Retina (tissue), 1 donor: ENCODE data around the gene B4GALNT3.

Source experiments
- DNase-seq: peaks from one replicate; pipeline ENCODE4 v3.0.0-alpha.2; 2016

B4GALNT3 gene

DNA sequence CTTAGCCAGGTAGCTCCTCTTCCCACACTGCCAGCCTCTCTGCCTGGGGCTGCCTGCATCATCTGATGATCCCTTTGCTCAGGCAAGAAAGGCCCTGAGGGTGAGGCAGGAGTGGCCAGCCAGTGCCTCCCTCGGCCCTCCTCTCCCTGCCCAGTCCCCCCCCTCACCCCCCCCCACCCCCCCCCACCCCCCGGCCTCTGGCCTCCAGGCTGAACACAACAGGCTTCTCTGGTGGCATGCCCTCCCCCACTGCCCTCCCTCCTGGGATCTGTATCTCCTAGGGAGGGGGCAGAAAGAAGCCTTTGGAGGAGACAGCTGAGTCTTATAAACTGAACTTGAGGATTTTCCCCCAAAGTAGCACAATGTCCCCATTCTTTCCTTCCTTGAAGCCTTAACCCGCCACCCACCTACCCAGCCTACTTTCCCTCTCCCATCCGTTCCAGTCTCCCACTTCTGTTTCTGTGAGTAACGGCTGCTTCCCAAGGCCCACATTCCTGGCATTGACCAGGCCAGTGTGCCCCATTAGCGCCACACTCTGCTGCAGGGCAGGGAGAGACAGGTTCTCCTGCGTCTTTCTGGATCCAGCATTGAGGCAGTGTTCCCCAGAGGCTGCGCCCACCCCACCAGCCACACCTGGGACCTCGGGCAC is 82.1 kb downstream of the B4GALNT3 start:
- peak; percentile 65 for DNase-seq

DNA sequence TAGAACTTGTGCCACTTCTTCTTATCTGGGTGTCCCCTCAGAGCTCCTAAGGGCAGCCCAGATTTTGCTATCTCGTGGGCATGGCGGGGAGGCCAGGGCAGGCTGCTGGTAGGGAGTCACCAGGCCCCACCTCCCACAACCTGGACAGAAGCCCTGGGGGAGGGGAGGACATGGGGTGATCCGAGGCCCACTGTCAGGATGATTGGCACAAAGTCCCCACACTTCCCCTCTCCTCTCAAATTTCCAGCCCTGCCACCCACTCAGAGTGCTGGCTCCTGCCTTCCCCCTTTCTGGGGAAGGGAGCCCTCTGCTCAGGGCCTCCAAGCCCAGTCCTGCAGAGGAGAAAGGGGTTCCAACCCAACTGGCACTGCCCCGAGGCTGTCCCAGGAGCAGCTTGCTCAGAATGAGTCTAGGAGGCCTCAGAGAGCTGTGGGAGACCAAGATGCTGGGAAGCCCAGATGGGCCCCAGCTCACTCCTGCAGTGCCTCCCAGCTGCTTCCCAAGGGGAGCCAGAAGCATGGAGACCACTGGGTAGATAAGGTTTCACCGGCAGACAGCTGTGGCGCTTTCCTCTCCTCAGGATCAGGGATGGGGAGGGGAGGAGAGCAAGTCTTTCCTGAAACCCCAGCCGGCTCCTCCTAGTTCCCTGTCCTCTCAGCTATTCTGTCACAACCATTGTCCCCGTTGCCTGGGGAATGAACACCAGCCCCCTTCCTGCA is 82.8 kb downstream of the B4GALNT3 start:
- peak; percentile 58 for DNase-seq

DNA sequence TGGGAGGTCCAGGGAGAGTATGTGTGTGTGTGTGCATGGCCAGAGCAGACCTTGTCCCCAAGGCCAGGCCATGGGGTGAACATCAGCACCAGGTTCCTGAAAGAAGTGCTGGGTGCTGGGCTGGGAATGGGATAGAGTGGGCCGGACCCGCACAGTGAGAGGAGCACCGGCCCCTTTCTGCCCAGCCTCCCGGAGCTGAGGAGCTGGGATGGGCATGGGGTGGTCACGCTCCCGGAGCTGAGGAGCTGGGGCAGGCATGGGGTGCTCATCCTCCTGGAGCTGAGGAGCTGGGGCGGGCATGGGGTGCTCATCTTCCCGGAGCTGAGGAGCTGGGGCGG is 83.3 kb downstream of the B4GALNT3 start:
- no peak for DNase-seq

DNA sequence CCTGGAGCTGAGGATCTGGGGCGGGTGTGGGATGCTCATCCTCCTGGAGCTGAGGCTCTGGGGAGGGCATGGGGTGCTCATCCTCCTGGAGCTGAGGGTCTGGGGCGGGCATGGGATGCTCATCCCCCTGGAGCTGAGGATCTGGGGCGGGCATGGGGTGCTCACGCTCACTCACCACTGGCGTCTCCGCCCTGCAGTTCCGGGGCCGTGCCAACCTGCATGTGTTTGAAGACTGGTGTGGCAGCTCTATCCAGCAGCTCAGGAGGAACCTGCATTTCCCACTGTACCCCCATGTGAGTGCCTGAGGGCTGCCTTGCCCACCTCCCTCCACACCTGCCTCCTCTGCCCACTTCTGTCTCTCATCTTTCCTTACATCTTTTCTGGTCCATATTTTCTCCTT is 84.4 kb downstream of the B4GALNT3 start:
- no peak for DNase-seq

DNA sequence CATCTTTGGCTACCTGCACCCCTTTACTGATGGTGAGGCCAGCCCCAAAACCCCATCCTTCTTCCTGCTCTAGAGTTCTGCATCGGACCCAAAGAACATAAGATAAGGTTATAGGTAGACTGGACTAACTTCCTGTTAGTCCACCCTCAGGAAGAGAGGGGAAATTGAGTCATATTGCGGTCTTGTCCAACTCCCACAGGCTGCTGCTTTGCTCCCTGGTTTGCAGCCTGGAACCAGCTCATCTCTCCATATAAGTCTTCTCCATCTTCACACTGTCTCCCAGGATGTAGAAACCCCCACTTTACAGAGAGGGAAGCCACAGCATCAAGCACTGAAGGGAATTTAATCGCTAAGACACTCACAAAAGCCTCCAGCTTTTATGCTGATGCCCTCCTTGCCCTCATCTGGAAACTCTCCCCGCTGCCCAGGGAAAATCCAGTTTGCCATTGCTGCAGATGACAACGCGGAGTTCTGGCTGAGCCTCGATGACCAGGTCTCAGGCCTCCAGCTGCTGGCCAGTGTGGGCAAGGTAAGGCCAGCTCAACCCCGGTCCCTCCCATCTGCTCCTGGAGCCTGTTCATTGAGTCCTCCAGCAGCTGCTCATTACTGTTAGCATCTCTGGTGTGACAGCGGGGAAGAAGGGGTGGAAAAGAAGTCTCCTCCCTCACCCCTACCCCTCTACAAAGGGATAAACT is 85.3 kb downstream of the B4GALNT3 start:
- DNase-seq: no peak

DNA sequence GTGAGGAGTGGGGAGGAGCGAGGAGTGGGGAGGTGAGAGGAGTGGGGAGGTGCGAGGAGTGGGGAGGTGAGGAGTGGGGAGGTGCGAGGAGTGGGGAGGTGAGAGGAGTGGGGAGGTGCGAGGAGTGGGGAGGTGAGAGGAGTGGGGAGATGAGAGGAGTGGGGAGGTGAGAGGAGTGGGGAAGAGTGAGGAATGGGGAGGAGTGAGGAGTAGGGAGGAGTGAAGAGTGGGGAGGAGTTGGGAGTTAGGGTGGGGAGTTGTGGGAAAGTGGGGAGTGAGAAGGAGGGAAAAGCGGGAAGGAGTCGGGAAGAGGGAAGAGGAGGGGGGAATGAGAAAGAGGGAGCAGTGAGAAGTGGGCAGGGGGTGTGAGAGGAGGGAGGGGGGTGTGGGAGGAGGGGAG is 86.1 kb downstream of the B4GALNT3 start:
- no peak for DNase-seq

DNA sequence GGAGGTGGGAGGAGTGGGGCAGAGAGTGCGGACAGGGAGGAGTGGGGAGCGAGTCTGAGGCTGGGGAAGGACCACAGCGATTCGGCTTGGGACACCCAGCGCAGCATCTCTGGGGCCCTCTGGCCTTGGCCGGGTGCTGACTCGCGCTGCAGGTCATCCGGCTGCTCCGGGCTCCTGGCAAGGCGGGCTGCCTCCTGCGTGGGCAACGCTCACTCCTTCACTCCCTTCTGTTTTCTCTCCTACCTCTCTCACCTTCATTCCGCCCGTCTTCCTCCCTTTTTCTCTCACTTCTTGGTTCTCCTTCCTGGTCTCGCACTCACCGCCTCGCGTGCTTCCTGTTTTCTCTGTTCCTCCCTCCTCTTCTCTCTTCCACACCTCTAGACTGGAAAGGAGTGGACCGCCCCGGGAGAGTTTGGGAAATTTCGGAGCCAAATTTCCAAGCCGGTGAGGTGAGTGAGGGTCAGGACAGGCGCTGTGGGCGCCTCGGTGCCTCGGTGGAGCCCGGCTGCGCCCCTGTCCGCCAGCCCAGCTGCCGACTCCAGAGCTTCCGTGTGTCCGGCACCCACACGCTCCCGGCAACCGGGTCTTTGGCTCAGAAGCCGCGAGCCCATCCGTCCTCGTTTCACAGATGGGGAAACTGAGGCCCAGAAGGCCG is 86.7 kb downstream of the B4GALNT3 start:
- no peak for DNase-seq

DNA sequence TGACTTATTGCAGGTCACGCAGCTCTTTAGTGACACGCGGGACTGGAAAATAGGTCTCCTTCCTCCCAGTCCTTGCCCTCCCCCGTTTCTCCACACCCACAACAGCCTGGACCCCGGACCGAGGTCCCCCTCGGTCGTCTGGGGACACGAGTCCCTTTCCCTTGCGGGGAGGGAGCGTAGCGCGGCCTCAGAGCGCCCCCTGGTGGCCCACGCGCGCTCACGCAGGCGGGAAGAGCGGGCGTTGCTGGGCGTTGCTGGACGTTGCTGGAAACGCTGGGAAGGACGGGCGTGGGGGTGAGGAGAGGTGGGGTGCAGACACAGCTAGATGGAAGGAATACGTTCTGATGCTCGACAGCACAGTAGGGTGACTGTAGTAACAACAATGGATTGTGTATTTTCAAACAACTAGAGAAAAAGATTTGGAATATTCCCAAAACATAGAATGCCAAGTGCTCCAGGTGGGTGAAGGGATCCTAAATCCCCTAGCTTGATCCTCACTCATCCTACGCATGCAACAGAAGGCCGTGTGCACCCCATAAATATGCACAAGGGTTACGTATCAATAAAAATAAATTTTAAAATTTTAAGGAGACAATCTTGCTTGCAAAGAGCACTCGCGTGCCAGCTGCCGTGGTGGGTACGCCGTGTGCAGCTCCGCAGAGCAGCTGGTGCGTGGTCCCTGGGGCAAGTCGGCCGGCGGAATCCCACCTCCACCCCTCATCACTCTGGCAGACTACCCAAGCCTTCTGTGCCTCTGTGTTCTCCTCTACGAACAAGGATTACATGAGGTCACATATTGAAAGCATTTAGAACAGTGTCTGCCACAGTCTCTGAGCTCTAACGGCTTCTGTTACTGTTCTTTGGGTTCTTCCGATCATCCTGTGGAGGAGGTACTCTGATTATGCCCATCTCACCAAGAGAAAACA is 87.4 kb downstream of the B4GALNT3 start:
- DNase-seq: peak; percentile 86

DNA sequence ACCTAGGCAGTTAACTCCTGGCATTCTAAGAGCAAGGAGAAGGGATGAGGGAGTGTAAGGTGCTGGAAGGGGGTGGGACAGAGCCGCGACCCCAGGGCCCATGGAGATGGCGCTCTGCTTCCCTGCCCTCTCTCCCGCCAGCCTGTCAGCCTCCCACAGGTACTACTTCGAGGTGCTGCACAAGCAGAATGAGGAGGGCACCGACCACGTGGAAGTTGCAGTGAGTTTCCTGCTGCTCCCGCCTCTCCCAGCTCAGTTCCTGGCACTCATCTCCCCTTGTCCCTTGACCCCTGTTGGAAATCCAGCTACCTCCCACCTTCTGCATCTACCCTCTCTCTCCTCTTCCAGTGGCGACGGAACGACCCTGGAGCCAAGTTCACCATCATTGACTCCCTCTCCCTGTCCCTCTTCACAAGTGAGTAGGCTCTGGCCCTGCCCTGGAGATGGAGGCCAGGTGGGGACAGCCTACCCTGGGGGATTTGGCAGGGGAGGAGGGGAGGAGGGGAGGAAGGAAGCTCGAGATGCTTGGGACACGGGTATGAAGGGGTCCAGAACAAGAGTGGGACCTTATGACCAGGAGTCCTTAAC is 88.2 kb downstream of the B4GALNT3 start:
- no peak for DNase-seq

DNA sequence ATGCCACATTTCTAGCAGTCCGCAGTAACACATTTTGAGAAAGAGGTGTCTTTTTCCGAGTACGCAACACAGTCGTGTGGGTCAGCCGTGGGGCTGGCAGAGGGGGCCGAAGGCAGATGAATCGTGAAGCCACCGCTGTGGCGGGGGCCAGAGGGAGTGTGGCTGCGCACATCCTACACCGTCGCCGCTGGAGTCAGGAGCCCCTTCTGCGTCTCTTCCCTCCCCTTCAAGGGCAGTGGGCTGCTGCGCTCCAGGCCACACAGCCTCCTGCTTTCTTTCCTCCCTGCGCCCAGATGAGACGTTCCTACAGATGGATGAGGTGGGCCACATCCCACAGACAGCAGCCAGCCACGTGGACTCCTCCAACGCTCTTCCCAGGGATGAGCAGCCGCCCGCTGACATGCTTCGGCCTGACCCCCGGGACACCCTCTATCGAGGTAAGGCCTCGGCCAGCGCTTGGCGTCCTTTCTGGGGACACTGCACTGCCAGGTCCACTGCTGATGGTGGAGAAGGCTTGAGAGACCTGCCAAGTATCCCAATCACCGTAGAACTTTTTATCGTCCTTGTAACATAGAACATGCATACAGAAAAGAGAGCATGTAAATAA is 89.8 kb downstream of the B4GALNT3 start:
- no peak for DNase-seq

DNA sequence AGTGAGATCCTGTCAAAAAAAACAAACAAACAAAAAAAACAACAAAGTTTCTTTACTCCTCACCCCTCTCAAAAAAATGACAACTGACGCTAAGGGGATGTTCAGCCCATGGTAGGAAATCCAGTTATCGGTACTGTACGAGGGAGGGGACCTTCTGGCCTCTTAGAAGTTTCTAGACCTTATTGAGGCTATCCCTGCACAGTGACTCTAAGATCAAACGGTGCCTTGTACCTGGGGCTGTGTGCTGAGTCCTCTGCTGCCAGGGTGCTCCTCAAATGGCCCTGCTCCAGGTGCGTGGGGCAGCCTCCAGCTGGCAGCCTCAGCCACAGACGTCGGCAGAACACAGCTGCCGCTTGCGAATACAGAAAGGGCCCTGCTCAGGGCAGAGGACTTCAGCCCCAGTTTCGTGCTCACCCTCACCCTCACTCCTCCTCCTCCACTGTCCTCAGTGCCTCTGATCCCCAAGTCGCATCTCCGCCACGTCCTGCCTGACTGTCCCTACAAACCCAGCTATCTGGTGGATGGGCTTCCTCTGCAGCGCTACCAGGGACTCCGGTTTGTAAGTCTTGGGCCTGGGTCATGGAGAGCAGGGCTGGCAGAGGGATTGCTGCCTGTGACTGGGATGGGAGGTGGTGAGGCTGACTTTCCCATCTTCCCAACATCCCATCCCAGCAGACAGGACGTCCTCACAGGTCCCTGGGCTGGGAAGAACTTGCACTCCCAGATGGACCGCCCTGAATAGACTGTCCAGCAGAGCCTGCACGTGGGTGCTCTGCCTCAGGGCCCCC is 90.9 kb downstream of the B4GALNT3 start:
- DNase-seq: no peak

DNA sequence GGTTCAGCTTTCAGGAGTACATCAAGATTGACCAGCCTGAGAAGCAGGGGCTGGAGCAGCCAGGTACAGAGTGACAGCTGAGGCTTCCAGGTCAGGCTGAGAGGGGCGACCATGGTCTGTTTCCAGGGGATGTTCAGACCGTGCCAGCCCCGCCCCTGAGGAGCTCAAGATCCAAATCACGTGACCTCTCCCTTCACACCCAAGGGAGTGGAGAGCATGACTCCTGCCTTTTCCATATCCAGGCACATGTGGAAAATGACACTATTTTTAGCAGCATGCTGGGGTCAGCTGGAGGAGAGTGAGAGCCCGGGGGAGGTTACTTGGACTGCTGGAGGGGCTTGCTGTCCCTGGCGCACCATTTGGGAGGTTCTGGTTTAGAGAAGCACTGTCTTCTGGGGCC is 92.7 kb downstream of the B4GALNT3 start:
- DNase-seq: no peak

DNA sequence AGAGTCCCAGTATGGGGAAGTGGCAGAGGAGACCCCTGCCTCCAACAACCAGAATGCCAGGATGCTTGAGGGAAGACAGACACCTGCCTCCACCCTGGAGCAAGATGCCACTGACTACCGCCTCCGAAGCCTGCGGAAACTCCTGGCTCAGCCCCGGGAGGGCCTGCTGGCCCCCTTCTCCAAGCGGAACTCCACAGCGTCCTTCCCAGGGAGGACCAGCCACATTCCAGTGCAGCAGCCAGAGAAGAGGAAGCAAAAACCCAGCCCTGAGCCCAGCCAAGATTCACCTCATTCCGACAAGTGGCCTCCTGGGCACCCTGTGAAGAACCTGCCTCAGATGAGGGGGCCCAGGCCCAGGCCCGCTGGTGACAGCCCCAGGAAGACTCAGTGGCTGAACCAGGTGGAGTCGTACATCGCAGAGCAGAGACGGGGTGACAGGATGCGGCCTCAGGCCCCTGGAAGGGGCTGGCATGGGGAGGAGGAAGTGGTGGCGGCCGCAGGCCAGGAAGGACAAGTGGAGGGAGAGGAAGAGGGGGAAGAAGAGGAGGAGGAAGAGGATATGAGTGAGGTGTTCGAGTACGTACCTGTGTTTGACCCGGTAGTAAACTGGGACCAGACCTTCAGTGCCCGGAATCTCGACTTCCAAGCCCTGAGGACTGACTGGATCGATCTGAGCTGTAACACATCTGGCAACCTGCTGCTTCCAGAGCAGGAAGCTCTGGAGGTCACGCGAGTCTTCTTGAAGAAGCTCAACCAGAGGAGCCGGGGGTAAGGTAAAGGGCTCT is 93.7 kb downstream of the B4GALNT3 start:
- no peak for DNase-seq

DNA sequence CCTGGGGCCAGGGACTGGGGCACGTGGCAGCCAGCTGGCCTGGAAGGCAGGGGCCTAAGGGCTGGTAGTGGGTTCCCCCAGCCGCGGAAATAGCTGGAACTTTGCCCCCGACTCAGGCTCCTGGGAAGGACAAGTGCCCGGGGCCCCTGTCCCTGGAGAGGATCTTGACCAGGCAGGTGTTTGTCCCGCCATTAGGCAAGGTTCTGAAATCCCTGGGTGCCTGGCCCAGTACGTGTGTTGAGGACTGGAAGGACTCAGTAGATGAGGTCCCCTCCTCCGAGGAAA is 94.2 kb downstream of the B4GALNT3 start:
- DNase-seq: no peak

DNA sequence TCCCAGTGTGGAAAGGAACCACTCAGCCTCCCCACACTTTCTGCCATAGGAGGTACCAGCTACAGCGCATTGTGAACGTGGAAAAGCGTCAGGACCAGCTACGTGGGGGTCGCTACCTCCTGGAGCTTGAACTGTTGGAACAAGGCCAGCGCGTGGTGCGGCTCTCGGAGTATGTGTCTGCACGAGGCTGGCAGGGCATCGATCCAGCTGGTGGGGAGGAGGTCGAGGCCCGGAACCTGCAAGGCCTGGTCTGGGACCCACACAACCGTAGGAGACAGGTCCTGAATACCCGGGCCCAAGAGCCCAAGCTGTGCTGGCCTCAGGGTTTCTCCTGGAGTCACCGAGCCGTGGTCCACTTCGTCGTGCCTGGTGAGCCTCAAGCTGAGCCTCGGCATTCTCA is 96.8 kb downstream of the B4GALNT3 start:
- no peak for DNase-seq

DNA sequence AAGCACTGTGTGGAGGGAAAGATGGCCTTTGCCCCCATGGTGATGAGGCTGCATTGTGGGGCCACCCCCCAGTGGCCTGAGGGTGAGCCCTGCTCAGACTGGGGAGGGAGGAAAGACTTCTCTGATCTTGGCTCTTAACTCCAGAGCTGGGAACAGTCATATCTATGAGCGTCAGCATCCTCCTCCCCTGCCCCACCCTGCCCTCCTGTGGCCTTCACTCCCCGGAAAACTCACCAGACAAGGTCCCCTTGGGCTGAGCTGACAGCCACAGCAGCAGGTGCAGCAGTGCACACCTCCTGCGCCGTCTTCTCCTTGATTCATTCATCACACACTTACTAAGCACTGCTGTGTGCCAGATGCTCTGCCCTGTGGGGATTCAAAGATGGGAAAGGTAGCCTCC is 98.8 kb downstream of the B4GALNT3 start:
- DNase-seq: no peak

DNA sequence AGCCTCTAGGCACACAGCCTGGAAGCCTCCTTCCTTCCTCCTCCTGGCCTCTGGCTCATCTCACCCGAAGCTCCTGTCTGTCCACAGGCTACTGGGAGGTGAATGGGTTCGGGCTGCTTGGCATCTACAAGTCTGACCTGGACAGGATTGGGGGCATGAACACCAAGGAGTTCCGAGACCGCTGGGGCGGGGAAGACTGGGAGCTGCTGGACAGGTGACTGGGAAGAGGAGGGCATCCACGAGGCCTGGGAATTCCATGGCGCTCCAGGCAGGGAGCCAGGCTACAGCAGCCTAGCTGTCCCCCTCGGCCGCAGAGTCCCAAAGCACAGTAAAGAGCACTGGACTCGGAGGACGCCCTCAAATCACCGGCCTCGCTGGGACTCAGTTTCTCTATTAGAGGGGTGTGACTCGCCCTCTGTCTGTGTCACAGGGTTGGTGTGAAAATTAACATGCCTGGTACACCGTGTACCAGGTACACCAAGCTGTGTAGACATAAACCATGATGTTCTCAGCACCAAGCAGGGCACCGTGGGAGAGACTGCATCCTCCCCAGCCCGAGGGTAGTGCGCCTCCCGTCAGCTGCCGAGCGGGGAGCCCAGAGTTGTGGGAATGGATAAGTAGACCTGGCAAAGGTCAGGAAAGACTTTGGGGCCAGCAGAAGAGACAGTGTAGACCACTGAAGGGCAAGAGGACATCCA is 99.6 kb downstream of the B4GALNT3 start:
- DNase-seq: no peak

DNA sequence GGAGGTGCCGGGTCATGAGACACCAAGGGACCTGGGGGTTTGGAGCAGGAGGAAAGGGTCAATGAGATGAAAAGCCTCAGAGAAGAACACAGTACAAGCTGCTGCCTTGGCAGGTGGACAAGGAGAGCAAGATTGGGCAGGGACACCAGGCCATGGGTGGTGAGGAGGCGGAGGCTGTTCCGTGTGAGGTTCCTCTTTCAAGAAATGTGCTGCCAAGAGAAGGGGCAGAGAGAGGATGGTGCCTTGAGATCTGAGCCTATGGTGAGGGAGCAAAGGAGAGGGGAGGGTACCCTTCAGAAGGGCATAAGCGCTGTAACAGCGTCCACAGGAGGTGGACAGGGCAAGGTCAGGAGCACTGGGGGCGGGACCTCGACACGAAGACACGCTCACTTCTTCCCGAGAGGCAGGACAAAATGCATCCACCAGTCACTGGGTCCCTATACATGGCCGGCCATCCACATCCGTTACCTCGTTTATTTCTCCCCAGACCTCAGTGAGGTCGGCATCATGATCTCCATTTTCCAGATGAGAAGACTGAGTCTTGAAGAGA is 100.2 kb downstream of the B4GALNT3 start:
- no peak for DNase-seq

DNA sequence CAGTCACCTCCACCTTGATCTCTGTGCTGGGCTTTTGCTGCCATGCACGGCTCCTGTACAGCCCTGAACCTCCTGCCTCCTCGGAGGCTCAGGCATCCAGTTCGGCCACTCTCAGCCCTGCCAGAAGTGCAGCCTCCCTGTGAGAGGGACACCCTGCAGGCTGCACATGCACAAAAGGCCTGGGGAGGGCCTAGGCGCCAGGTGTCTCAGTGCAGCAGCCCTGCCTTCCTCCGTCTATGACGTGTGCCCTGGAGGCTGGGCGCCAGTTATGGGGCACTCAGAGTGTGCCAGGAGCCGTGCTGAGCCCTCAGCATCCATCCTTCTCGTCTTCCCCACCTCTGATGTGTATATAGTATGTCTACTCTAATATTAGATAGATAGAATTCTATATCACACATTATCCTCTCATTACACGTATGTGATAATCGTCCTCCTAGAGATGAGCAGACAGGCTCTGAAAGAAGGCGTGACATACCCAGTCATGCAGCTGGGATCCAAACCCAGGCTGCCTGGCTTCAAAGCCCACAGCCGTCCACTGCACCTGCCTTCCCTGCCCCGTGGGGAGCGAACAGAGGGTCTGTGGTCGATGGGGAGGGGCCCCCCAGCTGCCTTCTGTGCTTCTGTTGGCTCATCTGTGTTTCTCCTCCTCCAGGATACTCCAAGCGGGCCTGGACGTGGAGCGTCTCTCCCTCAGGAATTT is 101.1 kb downstream of the B4GALNT3 start:
- DNase-seq: peak; percentile 63
